ENCODE results near the gene SRSF7. TPM values are rescaled to one million over a fixed set of nuclear protein-coding genes. Genes with fewer than 3 reads are reported as not detected.

The SRSF7 gene
- total and polyA plus RNA-seq, 11 donors: 28.1 to 101 (median 43.9) TPM

DNA sequence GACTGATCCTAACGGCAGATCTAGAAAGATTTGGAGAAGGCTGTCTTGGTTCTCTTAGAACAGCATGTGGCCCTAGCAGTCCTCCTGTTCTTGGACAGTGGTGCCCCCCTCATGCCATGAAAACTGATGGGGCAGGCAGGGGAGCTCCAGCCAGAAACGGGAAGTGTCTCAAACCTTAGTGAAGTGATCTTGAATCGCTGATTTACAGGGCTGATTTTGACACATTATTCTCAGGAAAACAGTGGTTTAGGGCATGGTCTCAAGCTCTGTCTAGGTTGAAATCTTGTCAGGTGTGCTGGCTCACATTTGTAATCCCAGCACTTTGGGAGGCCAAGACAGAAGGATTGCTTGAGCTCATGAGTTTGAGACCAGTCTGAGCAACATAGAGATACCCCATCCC is 37.8 kb downstream of the SRSF7 start:
- H3K4me3 ChIP-seq: no peak overlapping the region
- no peaks in the 10 kb centered on the region for H3K9me3 ChIP-seq
- no peak for TF ChIP-seq POLR2A (IDR thresholded peaks at IDR 0.05)
- TF ChIP-seq, protein P1, sequence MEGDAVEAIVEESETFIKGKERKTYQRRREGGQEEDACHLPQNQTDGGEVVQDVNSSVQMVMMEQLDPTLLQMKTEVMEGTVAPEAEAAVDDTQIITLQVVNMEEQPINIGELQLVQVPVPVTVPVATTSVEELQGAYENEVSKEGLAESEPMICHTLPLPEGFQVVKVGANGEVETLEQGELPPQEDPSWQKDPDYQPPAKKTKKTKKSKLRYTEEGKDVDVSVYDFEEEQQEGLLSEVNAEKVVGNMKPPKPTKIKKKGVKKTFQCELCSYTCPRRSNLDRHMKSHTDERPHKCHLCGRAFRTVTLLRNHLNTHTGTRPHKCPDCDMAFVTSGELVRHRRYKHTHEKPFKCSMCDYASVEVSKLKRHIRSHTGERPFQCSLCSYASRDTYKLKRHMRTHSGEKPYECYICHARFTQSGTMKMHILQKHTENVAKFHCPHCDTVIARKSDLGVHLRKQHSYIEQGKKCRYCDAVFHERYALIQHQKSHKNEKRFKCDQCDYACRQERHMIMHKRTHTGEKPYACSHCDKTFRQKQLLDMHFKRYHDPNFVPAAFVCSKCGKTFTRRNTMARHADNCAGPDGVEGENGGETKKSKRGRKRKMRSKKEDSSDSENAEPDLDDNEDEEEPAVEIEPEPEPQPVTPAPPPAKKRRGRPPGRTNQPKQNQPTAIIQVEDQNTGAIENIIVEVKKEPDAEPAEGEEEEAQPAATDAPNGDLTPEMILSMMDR (IDR thresholded peaks at IDR 0.05): no peak
- ATAC-seq: no peak
- intact Hi-C loops (cut with DNase I): loop anchor here in 1 of 10 donors (10.0 kb wide), 1 partner anchor 59 kb away; no protein-coding TSS in a partner anchor
- peaks cover 0 to 18% (median 0%) of the 10 kb centered on the region in 9 donors for H3K36me3 ChIP-seq
- H3K27ac ChIP-seq: no peak overlapping the region
- H3K4me1 ChIP-seq: peaks cover 0 to 22% (median 0%) of the 10 kb centered on the region in 12 donors
- H3K27me3 ChIP-seq: no peaks in the 10 kb centered on the region
- WGBS, 4 donors: 72 to 92% (median 88%) methylated on average over 3 of the region's 3 CpGs
- no peak for DNase-seq

DNA sequence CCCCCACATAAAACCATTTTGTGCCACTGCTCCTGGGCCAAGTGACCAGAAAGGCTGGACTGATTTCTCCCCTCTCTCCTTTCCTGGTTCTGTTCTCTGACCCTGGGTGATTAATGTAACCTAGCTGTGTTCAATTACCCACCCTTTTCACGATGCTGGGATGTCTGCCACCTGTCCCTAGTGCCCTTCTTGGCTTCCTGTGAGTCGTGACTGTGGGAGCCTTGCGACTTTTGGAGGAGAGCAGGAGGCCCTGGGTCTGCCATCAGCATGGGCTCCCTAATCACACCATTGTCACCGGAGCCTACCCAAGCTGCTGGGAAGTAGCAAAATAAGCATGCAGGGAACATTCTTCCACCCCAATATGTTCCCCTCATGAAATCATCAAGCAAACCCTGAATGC is 38.3 kb downstream of the SRSF7 start:
- DNase-seq (no peak), ATAC-seq (no peak)
- H3K9me3 ChIP-seq: no peaks in the 10 kb centered on the region
- H3K27me3 ChIP-seq: no peaks in the 10 kb centered on the region
- peaks cover 0 to 22% (median 0%) of the 10 kb centered on the region in 12 donors for H3K4me1 ChIP-seq
- intact Hi-C loops (cut with DNase I): loop anchor here in 1 of 10 donors (10.0 kb wide), 1 partner anchor 58 kb away; no protein-coding TSS in a partner anchor
- H3K27ac ChIP-seq: no peak overlapping the region
- no peak for TF ChIP-seq POLR2A (IDR thresholded peaks at IDR 0.05)
- TF ChIP-seq, protein P1 (IDR thresholded peaks at IDR 0.05): no peak
- H3K4me3 ChIP-seq: no peak overlapping the region
- peaks cover 0 to 18% (median 0%) of the 10 kb centered on the region in 9 donors for H3K36me3 ChIP-seq
- 79 to 87% (median 84%) methylated on average over 4 of the region's 4 CpGs for WGBS, 4 donors

DNA sequence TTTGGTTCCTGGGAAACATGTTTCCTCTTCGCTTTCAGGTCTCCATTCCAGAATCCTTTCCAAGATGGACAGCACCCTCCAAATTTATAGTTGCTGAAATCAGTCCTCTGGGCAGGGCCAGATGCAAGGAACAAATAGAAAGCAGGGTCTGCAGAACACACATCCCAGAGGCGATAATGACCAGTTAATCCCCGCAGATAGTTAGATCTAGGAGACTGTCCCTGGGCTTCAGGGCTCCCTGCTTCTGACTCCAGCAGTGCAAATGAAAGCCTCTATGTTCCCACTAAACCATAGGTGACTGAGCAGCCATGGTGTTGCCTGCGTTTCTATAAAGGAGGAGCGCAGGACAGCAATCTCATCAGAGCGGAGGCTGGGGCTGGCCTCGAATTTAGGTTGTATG is 38.7 kb downstream of the SRSF7 start:
- Histone ChIP-seq H3K4me1 (peaks cover 0 to 22% (median 0%) of the 10 kb centered on the region in 12 donors), H3K9me3 (no peaks in the 10 kb centered on the region), H3K27me3 (no peaks in the 10 kb centered on the region), H3K27ac (no peak overlapping the region), H3K4me3 (no peak overlapping the region), H3K36me3 (peaks cover 0 to 18% (median 0%) of the 10 kb centered on the region in 9 donors)
- intact Hi-C loops (cut with DNase I): loop anchor here in 1 of 10 donors (10.0 kb wide), 1 partner anchor 58 kb away; no protein-coding TSS in a partner anchor
- TF ChIP-seq, protein P1 (IDR thresholded peaks at IDR 0.05): no peak
- no peak for TF ChIP-seq POLR2A (IDR thresholded peaks at IDR 0.05)
- 91 to 96% (median 94%) methylated on average over 7 of the region's 7 CpGs for WGBS, 4 donors
- no peak for DNase-seq
- ATAC-seq: no peak

DNA sequence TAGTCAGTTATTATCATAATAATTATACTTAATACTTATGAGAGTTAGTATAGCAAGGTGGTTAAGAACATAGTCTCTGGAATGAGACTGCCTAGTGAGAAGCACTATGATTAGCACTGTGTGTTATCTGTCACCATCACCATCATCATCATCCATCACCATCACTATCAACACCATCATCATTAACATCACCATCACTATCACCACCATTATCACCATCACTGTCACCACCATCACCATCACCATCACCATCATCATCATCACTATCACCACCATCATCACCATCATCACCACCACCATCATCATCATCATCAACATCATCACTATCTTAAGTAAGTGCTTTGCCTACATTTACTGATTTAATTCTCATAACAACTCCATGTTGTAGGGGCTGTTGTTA is 39.6 kb downstream of the SRSF7 start:
- intact Hi-C loops (cut with DNase I): loop anchor here in 1 of 10 donors (10.0 kb wide), 1 partner anchor 57 kb away; no protein-coding TSS in a partner anchor
- ATAC-seq (no peak), DNase-seq (no peak)
- no peaks in the 10 kb centered on the region for H3K27me3 ChIP-seq
- H3K4me1 ChIP-seq: peaks cover 0 to 22% (median 0%) of the 10 kb centered on the region in 12 donors
- H3K4me3 ChIP-seq: no peak overlapping the region
- H3K9me3 ChIP-seq: no peaks in the 10 kb centered on the region
- peaks cover 0 to 18% (median 0%) of the 10 kb centered on the region in 9 donors for H3K36me3 ChIP-seq
- H3K27ac ChIP-seq: no peak overlapping the region
- TF ChIP-seq, protein P1 (IDR thresholded peaks at IDR 0.05): no peak
- no peak for TF ChIP-seq POLR2A (IDR thresholded peaks at IDR 0.05)
